Choroid plexus epithelial cell (primary cell): Measurements from ENCODE around the gene POU5F1.
"Not testable (repeated sequence)": the region's sequence is repeated elsewhere in the genome, so short reads cannot be mapped to it uniquely, and the experiment has no call there.

Experiments used
- DNase-seq: peaks from one replicate; pipeline ENCODE4 v3.0.0-alpha.2; 2010; ENCODE audit warnings: low read depth
- H3K4me3 ChIP-seq: 2 replicates; pipeline ENCODE4 v1.5.1; 2011; ENCODE audit warnings: low read depth, mild to moderate bottlenecking, control low read depth, low read length, moderate library complexity
- CTCF ChIP-seq: conservative IDR thresholded peaks from 2 replicates; pipeline ENCODE4 v1.5.1; 2011; ENCODE audit warnings: low read depth, mild to moderate bottlenecking, control low read depth, inconsistent platforms, low read length, moderate library complexity

The POU5F1 gene

DNA sequence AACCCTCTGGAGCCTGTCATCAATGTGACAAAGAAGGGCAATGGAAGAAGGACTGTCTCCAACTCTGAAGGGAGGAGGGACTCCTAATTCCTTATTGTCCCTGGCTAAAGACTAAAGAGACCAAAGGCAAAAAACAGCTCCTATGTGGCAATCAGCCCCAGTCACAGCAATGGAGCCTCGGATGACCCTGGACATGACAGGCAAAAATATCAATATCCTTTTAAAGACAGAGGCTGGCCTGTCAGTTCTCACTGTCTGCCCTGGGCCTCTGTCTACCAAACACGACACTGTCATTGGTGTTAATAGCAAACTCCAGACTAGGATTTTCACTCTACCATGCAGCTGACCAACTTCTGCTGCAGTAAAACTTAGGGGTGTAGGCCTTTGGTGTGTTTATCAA, 38.0 kb upstream of the POU5F1 start:
- TF ChIP-seq CTCF: no peak
- no peak overlapping the region for H3K4me3 ChIP-seq
- DNase-seq: no peak

DNA sequence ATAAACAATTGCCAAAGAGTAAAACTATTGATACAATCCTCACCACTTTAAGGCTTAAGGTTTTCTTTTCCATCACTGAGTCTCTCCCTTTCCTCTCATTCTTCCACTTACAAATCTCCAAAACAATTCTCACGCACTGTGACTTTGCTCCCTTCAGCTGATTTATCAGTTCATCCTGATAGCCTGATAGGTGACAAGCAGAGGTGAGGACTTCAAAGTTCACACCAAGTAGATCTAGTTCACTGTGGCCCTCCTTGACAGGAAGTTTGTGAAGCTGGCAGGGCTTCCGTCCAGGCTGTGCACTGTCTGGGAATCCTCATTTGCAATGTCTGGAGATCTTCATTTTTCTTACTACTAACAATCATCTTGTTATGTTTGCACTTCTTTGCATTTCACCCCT, 35.2 kb upstream of the POU5F1 start:
- no peak overlapping the region for H3K4me3 ChIP-seq
- no peak for DNase-seq
- TF ChIP-seq CTCF: no peak

DNA sequence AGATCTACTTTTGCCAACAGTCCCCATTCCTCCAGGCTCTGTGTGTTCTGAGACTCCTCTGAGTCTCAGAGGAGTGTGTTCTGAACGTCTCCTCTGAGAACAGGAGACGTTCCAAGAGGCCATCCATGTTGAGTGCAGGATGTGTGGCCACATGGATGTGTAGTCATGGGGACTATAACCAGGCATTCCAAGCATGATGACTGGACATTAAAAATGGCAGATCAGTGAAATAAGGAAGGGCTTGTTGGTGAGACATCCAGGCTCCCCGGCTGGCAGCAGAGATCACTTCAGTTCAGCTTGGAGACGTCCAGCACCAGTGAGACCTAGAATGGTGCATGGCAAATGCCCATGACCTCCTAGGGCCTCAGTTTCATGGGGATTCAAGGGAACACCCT, 34.3 kb upstream of the POU5F1 start:
- no peak for TF ChIP-seq CTCF
- no peak overlapping the region for H3K4me3 ChIP-seq
- DNase-seq: no peak

- no peak for TF ChIP-seq CTCF
- peak; percentile 55 for DNase-seq
- H3K4me3 ChIP-seq: peak overlapping the region; percentile 54
Measured at GRCh38 chr6:31203345-31203979, 33.0 kb upstream of the POU5F1 start.

- DNase-seq: no peak
- H3K4me3 ChIP-seq: no peak overlapping the region
- TF ChIP-seq CTCF: no peak
Measured at GRCh38 chr6:31202259-31203166, 32.0 kb upstream of the POU5F1 start.

GRCh38 chr6:31199105-31199452, 28.6 kb upstream of the POU5F1 start:
- H3K4me3 ChIP-seq, DNase-seq: not testable (repeated sequence)

DNA sequence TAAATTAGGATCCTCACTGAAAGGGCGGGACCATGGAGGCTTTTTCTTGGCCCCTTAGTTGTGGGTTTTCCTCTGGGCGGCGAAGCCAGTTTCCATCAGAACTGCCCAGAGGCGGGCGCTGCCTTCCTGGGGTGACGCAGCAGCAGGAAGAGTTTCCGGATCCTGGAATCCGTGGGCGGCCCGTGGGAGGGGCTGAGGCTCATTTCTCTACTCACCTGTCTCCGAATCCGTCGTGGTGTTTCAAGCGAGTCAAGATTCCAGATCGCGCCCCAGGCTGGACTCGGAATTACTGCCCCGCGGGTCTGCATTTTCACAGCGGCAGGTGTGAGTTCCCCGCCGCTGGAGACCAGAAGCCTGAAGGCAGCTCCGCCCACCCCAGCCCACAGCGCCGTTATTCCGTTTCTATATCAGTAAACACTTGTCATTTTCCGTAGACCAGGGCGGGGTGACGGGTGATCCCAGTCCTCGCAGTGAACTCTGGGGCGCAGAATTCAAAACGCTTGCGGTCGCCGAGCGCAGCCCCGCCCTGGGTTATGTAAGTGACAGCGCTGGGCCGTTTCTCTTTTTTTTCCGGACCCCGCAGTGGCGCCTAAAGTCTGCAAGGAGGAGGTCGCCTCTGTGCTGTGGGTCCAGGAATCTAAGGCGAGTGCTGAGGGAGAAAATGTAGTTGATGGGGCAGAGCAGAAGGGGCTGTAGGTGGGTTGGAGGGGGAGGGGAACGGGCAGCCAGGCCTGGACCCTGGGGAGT, 27.2 kb upstream of the POU5F1 start:
- TF ChIP-seq CTCF: no peak
- peak overlapping the region; percentile 80 for H3K4me3 ChIP-seq
- DNase-seq: peak; percentile 63

- peak overlapping the region; percentile 80 for H3K4me3 ChIP-seq
- not testable (repeated sequence) for DNase-seq
Measured at GRCh38 chr6:31196251-31197022, 26.0 kb upstream of the POU5F1 start.

- not testable (repeated sequence) for DNase-seq, H3K4me3 ChIP-seq
Measured at GRCh38 chr6:31195308-31195979, 25.0 kb upstream of the POU5F1 start.
